HG03565 (cell line): ENCODE data around the gene DYRK3.

Source experiments
- ATAC-seq: cut with Tn5 transposase; IDR thresholded peaks from one replicate; pipeline ENCODE4 v1.9.1; 2021; ENCODE audit warnings: mild to moderate bottlenecking, moderate library complexity; ENCODE audit not compliant: unreplicated experiment

Gene DYRK3

GRCh38 chr1:206658981-206659273 is 23.6 kb downstream of the DYRK3 start:
- no peak for ATAC-seq

DNA sequence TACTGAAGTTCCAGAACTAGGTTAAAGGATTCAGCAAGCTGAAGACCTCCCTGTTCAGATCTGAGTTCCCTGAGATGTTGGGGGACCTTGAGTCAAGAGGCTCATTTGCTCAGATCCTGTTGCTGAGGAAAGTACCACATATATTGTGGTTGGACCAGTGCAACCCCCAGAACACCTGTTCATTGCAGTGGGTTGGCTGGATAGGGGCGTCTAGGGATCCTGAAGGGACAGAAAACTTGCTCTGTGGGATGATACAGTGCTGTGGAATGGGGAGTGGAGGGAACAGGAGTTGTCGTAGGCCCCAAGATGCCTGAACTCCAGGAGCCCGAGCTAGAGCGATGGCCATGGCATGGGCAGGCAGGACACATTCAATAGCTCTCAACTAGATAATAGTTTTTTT is 24.8 kb downstream of the DYRK3 start:
- no peak for ATAC-seq

DNA sequence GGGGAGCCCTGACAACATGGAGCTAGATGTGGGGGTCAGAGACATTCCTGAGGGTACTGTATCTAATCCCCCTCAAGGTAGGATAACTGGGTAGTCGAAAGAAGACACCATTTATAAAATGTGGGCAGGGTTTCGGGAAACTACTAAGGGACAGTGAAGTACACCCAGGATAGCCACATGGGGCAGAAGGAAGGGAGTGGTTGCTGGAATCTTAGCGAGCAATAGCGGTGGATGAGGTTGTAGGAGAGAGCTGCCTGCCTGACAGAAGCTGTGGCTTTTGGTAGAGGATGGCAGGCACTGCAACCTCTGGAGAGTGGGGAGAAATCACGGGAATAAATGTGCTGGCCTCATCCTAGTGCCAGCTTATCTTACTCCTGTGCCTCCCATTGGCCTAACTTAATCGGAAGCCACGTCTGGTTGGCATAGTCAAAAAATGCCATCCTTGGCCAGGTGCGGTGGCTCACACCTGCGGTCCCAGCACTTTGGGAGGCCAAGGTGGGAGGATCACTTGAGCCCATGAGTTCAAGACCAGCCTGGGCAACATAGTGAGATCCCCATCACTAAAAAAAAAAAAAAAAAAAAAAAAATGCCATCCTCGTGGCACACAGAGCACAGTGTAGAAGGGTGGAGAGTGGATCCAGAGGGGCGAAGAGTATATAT is 26.0 kb downstream of the DYRK3 start:
- ATAC-seq, result no peak

DNA sequence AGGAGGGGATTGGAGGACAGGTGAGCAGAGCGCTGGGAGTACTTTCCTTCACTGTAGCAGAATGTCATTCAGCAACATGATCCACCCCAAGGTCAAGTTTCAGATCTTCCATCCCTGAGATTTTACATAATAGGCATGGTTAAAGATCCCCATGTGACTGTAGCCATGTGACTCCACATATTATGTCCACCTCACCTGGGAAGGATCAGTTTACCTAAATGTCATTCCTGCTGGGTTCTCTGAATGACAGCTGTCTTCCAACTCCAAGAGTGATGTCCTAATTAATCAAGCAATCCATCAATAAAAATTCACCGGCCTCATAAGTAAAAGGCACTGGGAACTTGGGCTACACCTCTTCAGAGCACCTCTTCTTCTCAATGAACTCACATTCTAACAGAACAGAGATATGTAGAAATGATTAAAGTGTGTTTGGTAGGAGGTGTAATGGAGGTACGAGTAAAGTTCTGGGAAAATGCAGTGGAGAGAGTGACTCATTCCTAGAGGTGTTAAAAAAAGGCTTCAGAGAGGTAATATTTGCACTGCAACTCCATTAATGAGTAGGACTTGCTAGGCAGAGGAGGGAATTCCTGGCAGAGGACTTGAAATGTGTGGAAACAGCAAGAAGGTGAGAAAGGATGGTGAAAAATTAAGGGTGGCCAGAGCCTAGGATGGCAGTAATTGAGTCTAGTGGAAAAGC is 27.2 kb downstream of the DYRK3 start:
- no peak for ATAC-seq

- no peak for ATAC-seq
Measured at GRCh38 chr1:206663362-206663761, 28.0 kb downstream of the DYRK3 start.

GRCh38 chr1:206663832-206664652 is 28.7 kb downstream of the DYRK3 start:
- ATAC-seq, result no peak

GRCh38 chr1:206664740-206665139 is 29.4 kb downstream of the DYRK3 start:
- no peak for ATAC-seq

DNA sequence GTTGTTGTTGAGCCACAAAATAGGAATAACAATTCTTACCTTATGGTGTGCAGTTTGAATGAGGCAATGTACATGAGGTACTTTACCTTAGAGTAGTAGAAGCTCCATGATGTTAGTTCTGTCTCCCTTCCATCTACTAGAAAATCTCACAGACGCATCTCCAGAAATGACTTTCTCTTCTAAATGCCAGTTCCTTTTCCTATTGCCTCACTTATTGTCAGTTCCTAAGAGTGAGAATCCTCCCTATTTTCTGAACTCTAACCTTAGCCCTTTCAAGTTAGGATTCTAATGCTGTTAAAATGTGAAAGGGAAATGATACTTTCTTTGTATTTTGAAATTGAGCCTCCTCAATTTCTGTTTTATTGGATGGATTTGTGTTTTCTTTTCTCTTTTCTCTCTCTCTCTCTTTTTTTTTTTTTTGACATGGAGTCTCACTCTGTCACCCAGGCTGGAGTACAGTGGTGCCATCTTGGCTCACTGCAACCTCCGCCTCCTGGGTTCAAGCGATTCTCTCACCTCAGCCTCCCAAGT is 30.8 kb downstream of the DYRK3 start:
- no peak for ATAC-seq

DNA sequence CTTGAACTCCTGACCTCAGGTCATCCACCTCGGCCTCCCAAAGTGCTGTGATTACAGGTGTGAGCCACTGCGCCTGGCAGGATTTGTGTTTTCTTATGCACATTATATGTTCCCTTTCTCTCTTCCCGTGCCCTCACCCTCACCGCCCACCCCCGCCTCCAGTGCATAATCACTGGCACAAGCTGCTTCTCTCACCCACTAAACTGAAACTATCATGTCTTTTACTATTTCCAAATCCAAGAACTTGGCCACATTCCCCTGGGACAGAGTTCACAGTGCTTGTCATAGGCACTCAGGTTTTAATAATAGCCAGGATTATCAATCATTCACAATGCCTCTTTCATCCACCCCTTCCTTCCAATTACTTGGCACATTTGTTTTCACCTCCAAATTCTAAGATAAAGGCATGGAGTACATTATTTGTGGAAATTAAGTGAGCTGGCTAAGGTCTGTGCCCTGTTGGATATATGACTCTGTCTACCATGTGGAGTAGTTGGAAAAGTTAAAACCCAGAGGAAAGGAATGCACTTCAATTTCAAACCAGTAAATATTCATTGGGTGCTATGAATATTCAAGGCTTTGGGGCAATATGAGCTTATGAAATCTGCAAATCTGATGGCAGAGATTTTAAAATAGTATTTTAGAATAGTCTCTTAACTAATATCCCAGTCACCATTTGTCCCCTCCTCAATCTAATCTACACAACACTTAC is 31.8 kb downstream of the DYRK3 start:
- no peak for ATAC-seq

DNA sequence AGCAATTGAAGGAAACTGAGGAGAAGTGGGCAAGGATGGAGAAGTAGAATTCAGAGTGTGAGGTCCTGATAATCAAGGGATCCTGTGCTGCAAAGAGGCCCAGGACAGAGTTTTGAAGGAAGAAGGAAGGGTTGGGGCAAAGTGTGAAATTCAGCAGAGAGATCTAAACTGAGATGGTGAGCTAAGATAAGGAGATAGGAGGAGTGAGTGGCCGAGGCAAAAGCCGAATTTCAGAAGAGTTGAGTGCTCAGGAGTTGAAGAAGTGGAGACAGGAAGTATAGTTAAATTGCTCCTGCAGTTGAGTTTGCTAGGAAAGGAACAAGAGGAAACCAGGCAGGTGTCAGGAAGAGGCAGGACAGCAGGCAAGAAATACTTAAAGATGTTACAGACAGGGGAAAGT is 33.0 kb downstream of the DYRK3 start:
- ATAC-seq, result no peak

DNA sequence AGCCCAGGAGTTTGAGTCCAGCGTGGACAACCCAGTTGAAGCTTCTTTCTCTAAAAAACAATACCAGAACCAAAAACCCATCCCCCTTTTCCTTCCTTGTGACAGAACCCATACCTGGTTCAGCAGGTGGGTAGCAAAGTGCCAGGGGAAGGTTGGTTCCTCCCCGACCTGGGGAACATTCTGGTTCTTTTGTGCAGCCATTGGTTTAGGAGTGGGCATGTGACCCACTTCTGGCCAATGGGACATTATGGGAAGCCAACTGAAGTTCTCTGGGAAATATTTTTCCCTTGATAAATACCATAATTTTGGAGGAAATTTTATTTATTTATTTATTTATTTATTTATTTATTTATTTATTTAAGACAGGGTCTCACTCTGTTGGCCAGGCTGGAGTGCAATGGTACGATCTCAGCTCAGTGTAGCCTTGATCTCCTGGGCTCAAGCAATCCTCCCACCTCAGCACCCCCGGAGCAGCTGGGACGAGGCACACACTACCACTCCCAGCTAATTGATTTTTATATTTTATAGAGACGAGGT is 33.6 kb downstream of the DYRK3 start:
- no peak for ATAC-seq

DNA sequence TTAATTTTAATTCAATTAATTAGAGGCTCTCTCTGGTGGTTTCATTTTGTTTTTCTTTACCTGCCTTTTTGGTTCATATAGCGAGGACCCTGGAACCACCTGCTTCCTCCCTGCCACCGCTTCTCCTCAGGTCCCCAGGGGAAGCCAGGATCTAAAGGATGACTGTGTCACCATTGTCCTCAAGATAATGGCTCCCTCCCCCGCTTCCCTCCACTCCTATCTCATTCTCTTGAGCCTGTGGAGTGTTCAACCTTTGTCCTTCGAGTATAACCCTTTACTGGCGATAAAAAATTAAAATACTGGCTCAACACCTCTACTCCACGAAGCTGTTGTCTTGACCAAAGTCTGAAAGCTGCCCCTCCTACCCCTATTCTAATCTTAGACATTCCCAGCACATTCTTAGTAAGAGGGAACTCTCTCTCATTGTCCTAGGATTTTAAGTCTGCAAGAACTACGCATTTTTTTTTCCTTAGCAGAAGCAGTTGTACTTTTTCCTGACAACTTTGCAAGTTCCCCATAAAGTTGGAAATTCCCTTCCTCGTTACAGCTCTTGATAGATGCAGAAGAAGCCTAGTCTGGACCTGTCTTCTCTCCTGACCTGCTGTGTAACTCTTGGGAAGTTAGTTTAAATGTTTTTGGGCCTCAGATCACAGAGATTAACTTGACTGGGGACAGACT is 36.8 kb downstream of the DYRK3 start:
- ATAC-seq, result no peak

- ATAC-seq, result no peak
Measured at GRCh38 chr1:206672844-206673758, 37.8 kb downstream of the DYRK3 start.

DNA sequence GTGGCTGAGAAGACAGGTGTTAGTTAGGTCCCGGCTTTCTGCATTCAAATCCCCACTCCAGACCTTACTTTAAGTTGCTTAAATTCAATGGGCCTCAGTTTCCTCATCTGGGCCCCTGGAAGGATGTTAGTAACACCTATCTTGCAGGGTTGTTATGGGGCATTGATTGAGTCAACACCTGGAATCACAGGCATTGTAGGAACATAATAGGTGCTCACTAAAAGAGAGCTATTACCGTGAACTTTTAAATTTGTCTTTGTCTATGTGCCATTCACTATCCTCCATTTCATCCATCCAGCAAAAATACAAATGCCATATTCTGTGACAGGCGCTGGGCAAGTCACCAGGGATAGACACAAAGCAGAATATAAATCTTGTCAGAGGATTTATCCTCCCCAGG is 38.9 kb downstream of the DYRK3 start:
- no peak for ATAC-seq

- ATAC-seq, result no peak
Measured at GRCh38 chr1:206674745-206675175, 39.4 kb downstream of the DYRK3 start.

DNA sequence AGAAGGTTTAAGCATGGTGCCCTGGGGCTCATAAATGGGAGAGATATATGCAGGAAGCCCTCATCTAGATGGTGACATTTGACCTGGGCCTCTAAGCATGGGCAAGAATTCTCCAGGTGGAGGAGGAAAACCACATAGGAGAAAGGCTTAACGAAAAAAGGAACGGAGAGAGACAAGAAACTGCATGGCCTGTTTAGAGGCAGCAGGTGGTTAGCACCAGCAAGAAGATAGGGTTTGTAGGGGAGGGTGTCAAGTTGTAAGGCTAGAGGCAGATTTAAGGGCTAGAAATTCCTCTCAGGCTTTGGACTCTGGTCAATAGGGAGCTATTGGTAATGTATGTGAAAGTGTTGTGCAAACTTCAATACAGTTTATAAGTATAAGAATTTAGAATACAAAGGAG is 41.2 kb downstream of the DYRK3 start:
- ATAC-seq, result no peak

GRCh38 chr1:206678490-206678889 is 43.2 kb downstream of the DYRK3 start:
- ATAC-seq, result no peak

DNA sequence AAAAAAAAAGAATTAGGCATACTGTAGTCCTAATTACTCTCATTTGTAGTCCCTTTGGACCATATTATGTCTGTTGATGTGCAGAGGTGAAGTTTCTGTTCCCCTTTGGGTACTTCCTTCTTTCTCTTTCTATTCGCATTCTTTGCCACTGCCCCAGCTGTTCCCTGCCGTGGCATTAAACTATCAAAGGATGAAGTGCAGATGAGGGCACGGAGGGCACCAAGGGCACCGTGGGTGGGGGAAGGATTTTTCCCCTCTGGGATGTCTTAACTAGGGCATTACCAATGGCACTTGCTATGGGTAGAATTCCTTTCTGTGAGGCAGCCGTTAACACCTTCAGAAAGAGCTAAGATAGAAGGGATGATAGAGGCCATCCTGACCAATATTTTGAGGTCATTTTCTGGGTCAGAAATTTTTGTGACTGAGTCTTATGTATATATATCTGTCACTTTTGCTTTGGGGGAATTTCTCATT is 44.4 kb downstream of the DYRK3 start:
- peak; percentile 73 for ATAC-seq

DNA sequence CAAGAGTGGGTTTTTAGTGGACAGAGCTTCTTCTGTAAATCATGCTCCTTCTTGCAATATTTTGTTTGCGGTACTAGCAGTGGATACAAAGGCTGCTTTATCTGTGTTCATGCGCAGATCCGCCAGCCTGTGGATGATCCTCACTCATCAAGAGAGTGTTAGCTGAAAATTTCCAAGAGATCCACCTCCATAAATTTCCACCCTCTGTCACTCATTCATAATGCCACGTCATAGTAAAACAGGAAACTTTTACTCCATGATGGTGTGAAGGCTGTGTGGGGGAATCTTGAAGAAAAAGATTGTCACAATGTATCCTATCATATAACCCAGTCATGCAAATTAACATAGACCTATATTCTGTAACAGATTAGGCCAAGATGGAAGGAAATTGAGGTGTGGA is 44.9 kb downstream of the DYRK3 start:
- ATAC-seq, result no peak
